PFSK-1 (cell line): ENCODE measurements around the gene MAEA.

Experiments used
- POLR2AphosphoS5 ChIP-seq: IDR thresholded peaks from 2 replicates; pipeline ENCODE4 v1.6.1; 2012; ENCODE audit warnings: low read depth, mild to moderate bottlenecking, control low read depth, low read length, moderate library complexity
- REST ChIP-seq, 2 experiments: IDR thresholded peaks; 2 replicates each; pipeline versions ENCODE4 v1.6.1 to v1.8.0; 2011 to 2012; ENCODE audit warnings: low read depth in 2 of 2, low read length in 2 of 2, control low read depth in 1 of 2, inconsistent platforms in 1 of 2, mild to moderate bottlenecking in 1 of 2, moderate library complexity in 1 of 2; ENCODE audit not compliant: insufficient read depth in 1 of 2

- no peak for TF ChIP-seq POLR2AphosphoS5
- no peak for TF ChIP-seq REST (IDR thresholded peaks at IDR 0.05; ENCODE audit: insufficient read depth in 1 of 2, low read depth in 2 of 2, low read length in 2 of 2)
These were observed 3.8 kb downstream of the MAEA start for GRCh38 chr4:1293531-1293941.
